ENCODE data around the gene XRN1.
"Not testable (repeated sequence)": the region's sequence is repeated elsewhere in the genome, so short reads cannot be mapped to it uniquely, and the experiment has no call there.

Gene XRN1

GRCh38 chr3:142369576-142369975, 78.3 kb downstream of the XRN1 start:
- not testable (repeated sequence) for H3K27me3 ChIP-seq (ENCODE audit: control insufficient read depth in 3 of 3, insufficient read depth in 3 of 3, low read depth in 1 of 3, low read length in 3 of 3); H3K4me2 ChIP-seq (ENCODE audit: insufficient read depth, low read length, poor library complexity, severe bottlenecking); DNase-seq (ENCODE audit: low spot score); H2BK12ac ChIP-seq (ENCODE audit: low read length); H3K4me3 ChIP-seq (ENCODE audit: low read length in 2 of 2); H4K91ac ChIP-seq (ENCODE audit: low read depth, low read length, poor library complexity); H2AFZ ChIP-seq (ENCODE audit: low read length); H3K23ac ChIP-seq (ENCODE audit: low read depth, low read length, poor library complexity); H3K79me1 ChIP-seq (ENCODE audit: low read depth, low read length); H3K4me1 ChIP-seq (ENCODE audit: control insufficient read depth in 2 of 2, insufficient read depth in 1 of 2, low read depth in 1 of 2, low read length in 2 of 2); H3K9me3 ChIP-seq (replicated peaks in 1 of 2; ENCODE audit: control insufficient read depth in 2 of 2, insufficient read depth in 1 of 2, low read depth in 1 of 2, low read length in 2 of 2); H2BK120ac ChIP-seq (ENCODE audit: low read depth, low read length); H4K8ac ChIP-seq (ENCODE audit: low read depth, low read length); H2BK5ac ChIP-seq (ENCODE audit: low read length); H2BK15ac ChIP-seq (ENCODE audit: low read length); H3K9ac ChIP-seq (ENCODE audit: low read depth, low read length, poor library complexity); H3K4ac ChIP-seq (ENCODE audit: low read length); H3K18ac ChIP-seq (ENCODE audit: low read length); H3K14ac ChIP-seq (ENCODE audit: low read length); H2AK5ac ChIP-seq (ENCODE audit: low read depth, low read length); H3K27ac ChIP-seq (replicated peaks; ENCODE audit: low read length)
- peaks cover 5 to 54% of the 10 kb centered on the region in 2 donors for H3K36me3 ChIP-seq (replicated peaks in 1 of 2; ENCODE audit: control insufficient read depth in 2 of 2, insufficient read depth in 2 of 2, low read length in 2 of 2)
- no CpG with 5 or more reads among the region's 6 CpGs for WGBS, 2 donors (ENCODE audit: extremely low coverage in 2 of 2, insufficient read length in 2 of 2, insufficient replicate concordance in 1 of 2)

GRCh38 chr3:142366434-142366833, 81.4 kb downstream of the XRN1 start:
- no peak overlapping the region for H3K27ac ChIP-seq (replicated peaks; ENCODE audit: low read length)
- H2AK5ac ChIP-seq (ENCODE audit: low read depth, low read length) = no peak overlapping the region
- H3K9ac ChIP-seq (ENCODE audit: low read depth, low read length, poor library complexity) = no peak overlapping the region
- H4K8ac ChIP-seq (ENCODE audit: low read depth, low read length) = no peak overlapping the region
- H3K27me3 ChIP-seq (ENCODE audit: control insufficient read depth in 3 of 3, insufficient read depth in 3 of 3, low read depth in 1 of 3, low read length in 3 of 3) = no peaks in the 10 kb centered on the region
- H2BK5ac ChIP-seq (ENCODE audit: low read length) = no peak overlapping the region
- no peak for DNase-seq (ENCODE audit: low spot score)
- H3K79me1 ChIP-seq (ENCODE audit: low read depth, low read length) = no peaks in the 10 kb centered on the region
- H3K9me3 ChIP-seq (replicated peaks in 1 of 2; ENCODE audit: control insufficient read depth in 2 of 2, insufficient read depth in 1 of 2, low read depth in 1 of 2, low read length in 2 of 2) = no peaks in the 10 kb centered on the region
- H3K4me2 ChIP-seq (ENCODE audit: insufficient read depth, low read length, poor library complexity, severe bottlenecking) = no peak overlapping the region
- no peak overlapping the region for H2BK12ac ChIP-seq (ENCODE audit: low read length)
- no CpG with 5 or more reads among the region's 1 CpG for WGBS, 2 donors (ENCODE audit: extremely low coverage in 2 of 2, insufficient read length in 2 of 2, insufficient replicate concordance in 1 of 2)
- no peak overlapping the region for H4K91ac ChIP-seq (ENCODE audit: low read depth, low read length, poor library complexity)
- no peak overlapping the region for H3K14ac ChIP-seq (ENCODE audit: low read length)
- H3K4me3 ChIP-seq (ENCODE audit: low read length in 2 of 2) = no peak overlapping the region
- H3K18ac ChIP-seq (ENCODE audit: low read length) = no peak overlapping the region
- H2BK120ac ChIP-seq (ENCODE audit: low read depth, low read length) = no peak overlapping the region
- H2AFZ ChIP-seq (ENCODE audit: low read length) = no peak overlapping the region
- H3K36me3 ChIP-seq (replicated peaks in 1 of 2; ENCODE audit: control insufficient read depth in 2 of 2, insufficient read depth in 2 of 2, low read length in 2 of 2) = peaks cover 2 to 62% of the 10 kb centered on the region in 2 donors
- no peaks in the 10 kb centered on the region for H3K4me1 ChIP-seq (ENCODE audit: control insufficient read depth in 2 of 2, insufficient read depth in 1 of 2, low read depth in 1 of 2, low read length in 2 of 2)
- H3K4ac ChIP-seq (ENCODE audit: low read length) = no peak overlapping the region
- H2BK15ac ChIP-seq (ENCODE audit: low read length) = no peak overlapping the region
- H3K23ac ChIP-seq (ENCODE audit: low read depth, low read length, poor library complexity) = no peak overlapping the region

- H2BK120ac ChIP-seq (ENCODE audit: low read depth, low read length) = no peak overlapping the region
- H3K27me3 ChIP-seq (ENCODE audit: control insufficient read depth in 3 of 3, insufficient read depth in 3 of 3, low read depth in 1 of 3, low read length in 3 of 3) = no peaks in the 10 kb centered on the region
- no peak overlapping the region for H2AK5ac ChIP-seq (ENCODE audit: low read depth, low read length)
- no peak overlapping the region for H3K27ac ChIP-seq (replicated peaks; ENCODE audit: low read length)
- H3K14ac ChIP-seq (ENCODE audit: low read length) = no peak overlapping the region
- no peak overlapping the region for H4K8ac ChIP-seq (ENCODE audit: low read depth, low read length)
- H3K18ac ChIP-seq (ENCODE audit: low read length) = no peak overlapping the region
- no peaks in the 10 kb centered on the region for H3K79me1 ChIP-seq (ENCODE audit: low read depth, low read length)
- H3K4me1 ChIP-seq (ENCODE audit: control insufficient read depth in 2 of 2, insufficient read depth in 1 of 2, low read depth in 1 of 2, low read length in 2 of 2) = no peaks in the 10 kb centered on the region
- no peak overlapping the region for H2BK5ac ChIP-seq (ENCODE audit: low read length)
- no peak overlapping the region for H3K4me3 ChIP-seq (ENCODE audit: low read length in 2 of 2)
- peaks cover 2 to 65% of the 10 kb centered on the region in 2 donors for H3K36me3 ChIP-seq (replicated peaks in 1 of 2; ENCODE audit: control insufficient read depth in 2 of 2, insufficient read depth in 2 of 2, low read length in 2 of 2)
- H2BK15ac ChIP-seq (ENCODE audit: low read length) = no peak overlapping the region
- no peak overlapping the region for H3K23ac ChIP-seq (ENCODE audit: low read depth, low read length, poor library complexity)
- H2AFZ ChIP-seq (ENCODE audit: low read length) = no peak overlapping the region
- WGBS, 2 donors (ENCODE audit: extremely low coverage in 2 of 2, insufficient read length in 2 of 2, insufficient replicate concordance in 1 of 2) = no CpG with 5 or more reads among the region's 2 CpGs
- H3K4ac ChIP-seq (ENCODE audit: low read length) = no peak overlapping the region
- H3K9ac ChIP-seq (ENCODE audit: low read depth, low read length, poor library complexity) = no peak overlapping the region
- DNase-seq (ENCODE audit: low spot score) = no peak
- H4K91ac ChIP-seq (ENCODE audit: low read depth, low read length, poor library complexity) = no peak overlapping the region
- no peak overlapping the region for H3K4me2 ChIP-seq (ENCODE audit: insufficient read depth, low read length, poor library complexity, severe bottlenecking)
- no peaks in the 10 kb centered on the region for H3K9me3 ChIP-seq (replicated peaks in 1 of 2; ENCODE audit: control insufficient read depth in 2 of 2, insufficient read depth in 1 of 2, low read depth in 1 of 2, low read length in 2 of 2)
- no peak overlapping the region for H2BK12ac ChIP-seq (ENCODE audit: low read length)
Measured at GRCh38 chr3:142363936-142364467, 83.8 kb downstream of the XRN1 start.

- not testable (repeated sequence) for H2BK120ac ChIP-seq (ENCODE audit: low read depth, low read length); H2BK5ac ChIP-seq (ENCODE audit: low read length); H3K14ac ChIP-seq (ENCODE audit: low read length); H3K4me2 ChIP-seq (ENCODE audit: insufficient read depth, low read length, poor library complexity, severe bottlenecking); DNase-seq (ENCODE audit: low spot score); H3K4me1 ChIP-seq (ENCODE audit: control insufficient read depth in 2 of 2, insufficient read depth in 1 of 2, low read depth in 1 of 2, low read length in 2 of 2); H3K18ac ChIP-seq (ENCODE audit: low read length); H3K23ac ChIP-seq (ENCODE audit: low read depth, low read length, poor library complexity); H3K4ac ChIP-seq (ENCODE audit: low read length); H3K79me1 ChIP-seq (ENCODE audit: low read depth, low read length); H2BK15ac ChIP-seq (ENCODE audit: low read length); H3K27me3 ChIP-seq (ENCODE audit: control insufficient read depth in 3 of 3, insufficient read depth in 3 of 3, low read depth in 1 of 3, low read length in 3 of 3); H3K9me3 ChIP-seq (replicated peaks in 1 of 2; ENCODE audit: control insufficient read depth in 2 of 2, insufficient read depth in 1 of 2, low read depth in 1 of 2, low read length in 2 of 2); H3K27ac ChIP-seq (replicated peaks; ENCODE audit: low read length); H4K91ac ChIP-seq (ENCODE audit: low read depth, low read length, poor library complexity); H2AFZ ChIP-seq (ENCODE audit: low read length); H2AK5ac ChIP-seq (ENCODE audit: low read depth, low read length); H3K9ac ChIP-seq (ENCODE audit: low read depth, low read length, poor library complexity); H4K8ac ChIP-seq (ENCODE audit: low read depth, low read length); H2BK12ac ChIP-seq (ENCODE audit: low read length); H3K4me3 ChIP-seq (ENCODE audit: low read length in 2 of 2)
- H3K36me3 ChIP-seq (replicated peaks in 1 of 2; ENCODE audit: control insufficient read depth in 2 of 2, insufficient read depth in 2 of 2, low read length in 2 of 2) = peaks cover 2 to 63% of the 10 kb centered on the region in 2 donors
- WGBS, 2 donors (ENCODE audit: extremely low coverage in 2 of 2, insufficient read length in 2 of 2, insufficient replicate concordance in 1 of 2) = no CpG with 5 or more reads among the region's 2 CpGs
Measured at GRCh38 chr3:142363433-142363832, 84.4 kb downstream of the XRN1 start.

Measured in neuronal stem cell (in vitro differentiated cells).